IPS-18c (cell line): ENCODE results near the gene RPH3AL.

Experiments used
- H3K4me3 ChIP-seq: 2 replicates; pipeline ENCODE4 v1.7.0; 2013; ENCODE audit warnings: low read depth, mild to moderate bottlenecking, low read length, moderate library complexity; ENCODE audit not compliant: insufficient read depth
- H3K9me3 ChIP-seq: one replicate; pipeline ENCODE4 v1.6.1; 2013; ENCODE audit warnings: mild to moderate bottlenecking, low read length, moderate library complexity; ENCODE audit not compliant: control insufficient read depth, insufficient read depth

RPH3AL gene

GRCh38 chr17:163514-164098 is 189.0 kb downstream of the RPH3AL start:
- H3K4me3 ChIP-seq = no peak overlapping the region
- H3K9me3 ChIP-seq = no peaks in the 10 kb centered on the region

GRCh38 chr17:162689-163088 is 189.9 kb downstream of the RPH3AL start:
- no peaks in the 10 kb centered on the region for H3K9me3 ChIP-seq

More at GRCh38 chr17:162689-163088, 189.9 kb downstream of the RPH3AL start:
- H3K4me3 ChIP-seq = no peak overlapping the region
